ENCODE measurements around the gene ZNF330.
"Not testable (repeated sequence)": the region's sequence is repeated elsewhere in the genome, so short reads cannot be mapped to it uniquely, and the experiment has no call there.

Gene ZNF330

DNA sequence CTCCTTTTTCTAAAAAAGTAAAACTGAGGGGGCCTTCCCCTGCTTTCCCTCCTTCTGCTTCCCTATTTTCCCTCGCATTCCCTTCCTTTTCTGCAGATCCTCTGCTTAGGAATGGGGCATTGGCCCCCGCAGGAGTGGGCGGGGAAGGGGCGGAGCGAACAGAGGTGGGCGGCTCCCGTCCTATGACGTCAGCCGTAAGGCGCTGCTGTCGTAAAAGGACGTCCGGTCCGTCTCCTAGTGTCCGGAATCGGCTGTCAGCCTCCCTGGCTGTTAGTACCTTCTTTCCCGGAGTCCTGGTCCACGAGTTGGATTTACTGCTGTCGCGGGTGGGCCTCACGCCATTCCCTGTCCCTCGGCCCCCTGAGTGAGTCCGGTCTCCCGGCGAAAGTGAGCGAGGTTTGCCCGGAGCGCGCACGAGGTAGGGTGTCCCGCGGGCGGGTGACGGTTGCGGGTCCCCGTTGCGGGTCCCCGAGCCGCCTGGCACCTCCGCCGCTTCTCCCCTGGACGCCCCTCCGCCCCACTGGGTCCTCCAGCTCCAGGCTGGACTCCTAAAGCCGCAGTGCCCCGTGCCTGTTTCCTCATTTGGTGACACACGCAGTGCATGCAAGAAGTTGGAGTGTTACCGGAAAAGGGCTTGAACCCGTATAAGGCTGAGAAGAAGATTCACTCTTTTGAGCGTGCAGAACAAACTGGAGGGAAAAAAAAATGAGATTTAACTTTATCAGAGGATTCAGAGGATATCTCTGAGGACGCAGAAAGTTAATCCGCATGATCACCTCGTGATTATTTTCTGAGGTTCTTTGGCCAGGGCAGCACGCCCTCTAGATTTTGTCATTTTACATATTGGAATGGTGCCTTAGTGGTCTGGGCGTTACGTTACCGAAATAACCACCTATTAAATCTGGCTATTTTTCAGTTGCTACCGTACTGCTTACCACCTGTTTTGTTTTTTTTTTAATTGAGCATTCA, at the start of gene ZNF330:
Gene ZNF330 (plus strand): TSS at position 205 of the 969 bp plus-strand sequence. CDS start 1,477 bp downstream, outside the sequence.
- H3K4me1 Mint-ChIP-seq (ENCODE audit: low read depth), result peaks cover 48% of the 10 kb centered on the region

DNA sequence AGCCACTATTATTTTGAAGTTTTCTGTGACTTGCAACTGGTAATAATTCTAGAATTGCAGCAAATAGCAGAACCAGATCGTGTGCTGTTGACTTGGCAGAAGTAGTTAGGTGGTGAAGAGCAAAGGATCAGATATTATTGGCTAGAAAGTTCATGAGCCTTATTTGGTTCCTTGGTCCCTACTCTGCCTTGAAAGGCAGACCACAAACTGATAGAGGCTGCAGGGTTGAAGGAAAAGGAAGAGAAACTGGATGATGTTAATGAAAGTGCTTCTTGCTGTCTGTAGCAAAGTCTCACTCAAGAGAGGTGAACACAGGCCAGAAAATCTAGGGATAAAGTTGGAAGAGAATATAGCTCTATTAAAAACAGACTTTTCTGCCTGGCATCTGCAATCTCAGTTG, 46.2 kb upstream of the ZNF330 start:
- Mint-ChIP-seq H3K4me1 (ENCODE audit: low read depth) (no peaks in the 10 kb centered on the region), H3K27me3 (peaks cover 11% of the 10 kb centered on the region), H3K27ac (no peak overlapping the region), H3K9me3 (no peaks in the 10 kb centered on the region), H3K4me3 (no peak overlapping the region), H3K36me3 (ENCODE audit: low read depth) (no peaks in the 10 kb centered on the region)
- DNase-seq, result no peak

More for the DNA sequence above, at the start of gene ZNF330:
- no peaks in the 10 kb centered on the region for H3K9me3 Mint-ChIP-seq
- peak; percentile 98 for DNase-seq
- H3K36me3 Mint-ChIP-seq (ENCODE audit: low read depth), result peaks cover 49% of the 10 kb centered on the region
- peaks cover 7% of the 10 kb centered on the region for H3K27me3 Mint-ChIP-seq
- peak within 1 kb of the TSS; percentile 90 for H3K4me3 Mint-ChIP-seq
- peak within 1 kb of the TSS; percentile 96 for H3K27ac Mint-ChIP-seq

DNA sequence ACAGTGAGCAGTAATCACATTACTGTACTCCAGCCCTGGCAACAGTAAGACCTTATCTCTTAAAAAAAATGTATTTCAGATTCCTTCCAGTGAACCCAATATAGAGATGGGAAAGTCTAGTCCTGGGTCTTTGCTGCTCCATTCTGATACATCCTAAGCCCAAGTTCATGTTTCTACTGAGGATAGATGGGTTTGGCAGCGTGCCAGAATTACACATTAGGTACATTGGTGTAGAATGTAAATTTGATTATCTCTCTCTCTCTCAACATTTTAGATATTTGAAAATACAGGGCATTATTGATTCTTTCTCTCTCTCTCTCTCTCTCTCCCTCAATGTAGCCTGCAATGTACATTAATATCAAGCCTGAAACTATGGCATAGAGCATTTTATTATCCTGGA, 43.5 kb upstream of the ZNF330 start:
- no peak for DNase-seq
- Mint-ChIP-seq H3K4me3 (no peak overlapping the region), H3K36me3 (ENCODE audit: low read depth) (no peaks in the 10 kb centered on the region), H3K27ac (no peak overlapping the region), H3K4me1 (ENCODE audit: low read depth) (no peaks in the 10 kb centered on the region), H3K9me3 (no peaks in the 10 kb centered on the region), H3K27me3 (peaks cover 22% of the 10 kb centered on the region)

DNA sequence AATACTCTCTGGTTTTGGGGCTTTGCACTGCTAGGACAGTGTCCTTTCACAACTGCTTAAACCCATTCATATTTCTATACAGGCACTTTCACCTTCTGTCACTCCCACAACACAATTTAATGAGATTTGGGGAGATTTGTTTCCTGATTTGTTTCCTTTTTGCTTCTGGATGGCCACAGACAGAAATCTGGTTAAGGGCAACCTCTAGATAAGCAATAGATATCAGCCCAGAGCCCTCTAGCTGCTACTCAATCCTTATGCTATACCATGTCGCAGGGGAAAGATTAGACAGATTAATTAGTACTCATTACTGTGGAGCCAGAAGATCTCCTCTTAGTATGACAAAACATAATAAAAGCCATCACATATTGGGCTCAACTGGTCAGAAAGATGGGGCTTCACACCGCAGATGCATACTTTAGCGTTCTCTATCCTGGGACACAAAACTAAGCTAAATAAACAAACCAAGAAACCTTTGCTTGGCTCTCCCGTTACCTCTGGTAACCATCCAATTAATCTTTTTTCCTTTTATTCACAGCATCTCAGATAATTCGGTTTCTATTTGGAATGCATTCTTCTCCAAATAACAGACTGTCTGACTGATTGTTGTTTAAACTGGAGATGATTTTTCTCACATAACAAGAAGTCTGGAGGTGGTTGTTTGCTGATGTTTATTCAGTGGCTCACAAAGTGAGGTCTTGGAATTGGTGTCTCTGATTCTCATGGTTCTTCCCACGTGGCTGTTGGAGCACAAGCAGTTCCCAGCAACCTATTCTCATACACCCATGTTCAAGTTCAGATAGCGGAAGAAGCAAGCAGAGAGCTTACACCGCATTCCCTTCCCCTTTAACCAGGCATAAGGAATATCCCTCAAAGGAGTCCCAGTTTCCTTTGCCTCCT, 41.0 kb upstream of the ZNF330 start:
- H3K4me3 Mint-ChIP-seq, result no peak overlapping the region
- H3K9me3 Mint-ChIP-seq, result no peaks in the 10 kb centered on the region
- no peaks in the 10 kb centered on the region for H3K36me3 Mint-ChIP-seq (ENCODE audit: low read depth)
- peaks cover 20% of the 10 kb centered on the region for H3K27me3 Mint-ChIP-seq
- no peak for DNase-seq
- H3K27ac Mint-ChIP-seq, result no peak overlapping the region
- no peaks in the 10 kb centered on the region for H3K4me1 Mint-ChIP-seq (ENCODE audit: low read depth)

DNA sequence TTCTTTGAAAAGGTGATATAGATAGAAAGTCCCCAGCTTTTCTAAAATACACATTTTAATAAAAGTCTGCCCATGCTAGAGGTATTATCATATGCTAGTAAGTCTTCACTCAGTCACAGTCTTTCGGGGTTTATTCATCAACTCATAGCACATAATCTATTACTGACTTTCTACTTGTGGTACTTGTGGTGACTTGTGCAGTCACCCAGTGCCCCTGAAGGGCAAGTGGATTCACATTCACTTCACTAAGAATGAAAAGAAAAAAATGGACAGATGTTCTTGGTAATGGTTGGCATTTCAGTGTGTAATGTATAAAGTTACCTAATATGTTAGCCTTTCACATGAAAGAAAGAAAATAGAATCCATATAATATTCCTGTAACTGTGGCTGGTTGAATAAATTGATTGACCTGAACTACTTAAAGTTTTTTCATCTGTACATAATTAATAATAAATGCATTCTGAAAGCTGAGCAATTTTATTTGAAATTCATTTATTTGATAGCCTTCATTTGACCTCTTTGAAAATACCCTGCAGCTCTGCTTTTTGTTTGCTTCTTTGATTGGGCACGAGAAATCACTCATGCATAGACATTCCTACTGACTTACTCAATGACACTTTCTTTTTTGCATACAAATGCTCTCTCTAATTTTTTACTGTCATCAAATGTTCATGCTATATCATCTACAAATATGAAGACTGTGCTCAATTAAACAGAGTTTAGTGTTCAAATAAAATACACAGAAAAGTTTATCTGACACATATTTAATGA, 39.5 kb upstream of the ZNF330 start:
- H3K36me3 Mint-ChIP-seq (ENCODE audit: low read depth), result no peaks in the 10 kb centered on the region
- DNase-seq, result no peak
- H3K27me3 Mint-ChIP-seq, result peaks cover 28% of the 10 kb centered on the region
- H3K4me3 Mint-ChIP-seq, result no peak overlapping the region
- no peaks in the 10 kb centered on the region for H3K9me3 Mint-ChIP-seq
- H3K4me1 Mint-ChIP-seq (ENCODE audit: low read depth), result no peaks in the 10 kb centered on the region
- H3K27ac Mint-ChIP-seq, result no peak overlapping the region

DNA sequence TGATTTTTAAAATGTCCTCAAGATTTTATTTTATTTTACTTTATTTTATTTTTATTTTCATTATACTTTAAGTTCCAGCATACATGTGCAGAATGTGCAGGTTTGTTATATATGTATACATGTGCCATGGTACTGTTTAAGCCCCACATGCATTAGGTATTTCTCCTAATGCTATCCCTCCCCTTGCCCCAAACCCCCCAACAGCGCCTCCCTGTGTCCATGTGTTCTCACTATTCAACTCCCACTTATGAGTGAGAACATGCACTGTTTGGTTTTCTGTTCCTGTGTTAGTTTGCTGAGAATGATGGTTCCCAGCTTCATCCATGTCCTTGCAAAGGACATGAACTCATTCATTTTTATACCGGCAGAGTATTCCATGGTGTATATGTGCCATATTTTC, 37.2 kb upstream of the ZNF330 start:
- not testable (repeated sequence) for H3K4me3 Mint-ChIP-seq; H3K9me3 Mint-ChIP-seq; H3K36me3 Mint-ChIP-seq (ENCODE audit: low read depth); H3K27ac Mint-ChIP-seq; H3K4me1 Mint-ChIP-seq (ENCODE audit: low read depth); DNase-seq
- peaks cover 36% of the 10 kb centered on the region for H3K27me3 Mint-ChIP-seq

DNA sequence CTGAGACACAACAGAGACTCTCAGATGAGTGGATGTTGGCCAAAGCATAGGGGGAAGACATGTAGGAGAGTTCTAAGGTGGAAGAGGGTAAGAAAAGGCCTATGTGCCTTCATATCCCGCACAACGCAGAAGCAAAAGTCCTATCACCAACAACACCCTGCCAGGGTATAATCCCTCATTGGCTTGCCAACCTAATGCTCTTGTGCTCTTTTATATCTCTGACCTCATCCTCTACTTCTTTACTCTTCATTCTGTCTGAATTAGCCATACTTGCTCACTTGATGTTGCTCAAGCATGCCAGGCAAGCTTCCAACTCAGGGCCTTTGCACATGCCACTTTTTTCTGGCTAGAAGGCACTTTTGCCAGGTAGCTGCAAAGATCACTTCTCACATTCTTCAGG, 28.1 kb upstream of the ZNF330 start:
- Mint-ChIP-seq H3K4me3 (no peak overlapping the region), H3K27me3 (peaks cover 46% of the 10 kb centered on the region), H3K27ac (no peak overlapping the region), H3K36me3 (ENCODE audit: low read depth) (no peaks in the 10 kb centered on the region), H3K4me1 (ENCODE audit: low read depth) (no peaks in the 10 kb centered on the region), H3K9me3 (no peaks in the 10 kb centered on the region)
- DNase-seq, result no peak

DNA sequence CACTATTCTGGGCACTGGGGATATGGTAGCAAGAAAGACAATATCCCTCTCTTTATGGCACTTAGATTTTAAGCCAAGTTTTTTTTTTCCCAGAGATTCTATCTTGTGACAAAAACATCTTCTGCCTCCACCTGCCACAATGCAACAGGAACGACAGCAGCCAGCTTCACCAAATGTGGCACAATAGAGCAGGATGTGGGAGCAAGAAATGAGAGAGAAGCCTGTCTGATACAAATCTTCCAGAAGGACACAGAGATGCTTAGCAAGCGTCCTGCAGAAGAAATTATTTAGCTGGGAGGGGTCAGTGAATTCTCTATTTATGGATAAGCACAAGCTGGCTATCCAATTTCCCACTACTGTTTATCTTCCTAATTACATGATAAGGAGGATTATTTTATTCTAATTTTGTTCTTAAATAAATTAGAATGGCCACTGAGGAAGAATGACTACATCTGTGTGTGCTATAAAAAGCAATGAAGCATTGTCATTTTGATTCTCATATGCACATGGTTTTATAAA, 27.1 kb upstream of the ZNF330 start:
- Mint-ChIP-seq H3K27me3 (peaks cover 46% of the 10 kb centered on the region), H3K4me1 (ENCODE audit: low read depth) (no peaks in the 10 kb centered on the region), H3K9me3 (no peaks in the 10 kb centered on the region), H3K27ac (no peak overlapping the region), H3K36me3 (ENCODE audit: low read depth) (no peaks in the 10 kb centered on the region), H3K4me3 (no peak overlapping the region)
- DNase-seq, result no peak

DNA sequence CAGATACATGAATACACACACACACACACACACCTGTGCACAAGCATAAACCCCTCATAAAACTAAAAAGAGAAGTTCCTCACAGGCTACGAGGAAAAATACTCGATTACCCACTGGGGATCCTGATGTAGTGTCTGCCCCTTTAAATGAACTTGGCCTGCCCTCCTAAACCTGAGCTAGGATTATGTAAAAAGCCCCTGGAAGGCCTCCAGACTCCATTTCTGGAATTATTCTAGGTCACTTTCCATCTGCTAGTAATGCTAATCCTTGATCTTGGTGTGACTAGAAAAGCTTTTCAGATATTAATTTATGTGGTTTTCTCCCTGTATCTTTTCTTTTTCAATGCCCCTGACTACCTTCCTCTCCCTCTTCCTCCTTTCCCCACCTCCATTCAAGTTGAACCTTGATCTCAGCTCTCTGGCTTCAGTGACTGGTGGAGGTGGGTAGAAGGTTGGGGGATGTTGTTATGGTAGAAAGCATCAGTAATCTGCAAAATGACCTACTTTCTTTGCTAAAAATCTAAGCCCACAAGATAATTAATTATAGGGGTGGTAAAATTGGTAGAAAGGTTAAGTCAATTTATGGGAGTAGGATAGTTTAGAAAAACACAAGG, 25.5 kb upstream of the ZNF330 start:
- Mint-ChIP-seq H3K4me3 (no peak overlapping the region), H3K27ac (no peak overlapping the region), H3K9me3 (no peaks in the 10 kb centered on the region), H3K4me1 (ENCODE audit: low read depth) (no peaks in the 10 kb centered on the region), H3K27me3 (peaks cover 44% of the 10 kb centered on the region), H3K36me3 (ENCODE audit: low read depth) (no peaks in the 10 kb centered on the region)
- no peak for DNase-seq

DNA sequence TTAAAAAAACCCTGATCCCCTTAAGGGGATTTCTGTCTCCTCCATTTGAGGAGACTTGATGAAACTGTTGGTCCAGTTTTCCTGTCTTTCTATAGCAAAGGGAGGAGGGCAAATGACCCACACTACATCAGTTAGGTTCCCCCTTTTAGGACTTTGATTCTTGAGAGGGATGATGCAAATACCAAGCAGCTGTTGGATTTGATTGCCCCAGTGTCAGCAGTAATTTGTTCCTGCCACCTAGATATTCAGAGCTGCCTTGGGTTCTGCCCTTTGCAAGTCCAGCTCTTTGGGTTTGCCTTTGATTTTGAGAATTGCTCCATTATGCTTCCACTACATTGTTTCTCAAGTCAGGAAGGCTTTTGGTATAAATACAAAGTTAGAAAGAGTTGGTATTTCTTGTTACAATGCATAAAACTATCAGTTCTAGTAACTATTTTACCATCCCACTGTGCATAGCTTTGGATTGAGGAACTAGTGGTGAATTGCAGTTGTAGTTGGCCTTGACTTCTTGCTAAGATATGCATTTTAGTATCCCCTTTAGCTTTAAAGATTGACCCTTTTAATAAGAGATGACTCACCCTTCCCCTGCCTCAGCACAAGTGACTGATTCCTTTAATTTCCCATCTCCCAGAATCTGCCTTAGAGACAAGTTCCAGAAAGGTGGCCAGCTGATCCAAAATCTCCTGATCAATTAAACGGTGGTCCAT, 24.3 kb upstream of the ZNF330 start:
- H3K36me3 Mint-ChIP-seq (ENCODE audit: low read depth), result no peaks in the 10 kb centered on the region
- H3K27ac Mint-ChIP-seq, result no peak overlapping the region
- no peaks in the 10 kb centered on the region for H3K4me1 Mint-ChIP-seq (ENCODE audit: low read depth)
- H3K4me3 Mint-ChIP-seq, result no peak overlapping the region
- no peaks in the 10 kb centered on the region for H3K9me3 Mint-ChIP-seq
- no peak for DNase-seq
- H3K27me3 Mint-ChIP-seq, result peaks cover 47% of the 10 kb centered on the region

DNA sequence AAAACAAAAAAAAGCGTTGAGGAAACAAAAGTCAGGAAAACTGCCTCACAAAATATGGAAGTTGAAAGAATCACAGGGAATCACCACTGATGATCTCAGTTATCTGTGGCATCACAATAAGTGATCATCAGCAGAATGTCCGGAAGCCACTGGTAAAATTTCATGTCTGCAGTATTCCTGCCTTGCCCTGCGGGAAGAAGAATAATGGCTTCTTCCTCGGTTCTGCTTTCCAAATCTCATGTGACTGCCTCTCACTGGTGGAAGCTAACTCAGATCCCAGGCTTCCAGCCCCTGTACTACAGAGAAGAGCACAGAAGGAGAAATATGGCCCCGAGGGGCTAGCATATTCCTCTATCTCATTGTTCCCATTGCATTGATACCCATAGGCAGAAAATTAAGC, 12.7 kb upstream of the ZNF330 start:
- no peaks in the 10 kb centered on the region for H3K36me3 Mint-ChIP-seq (ENCODE audit: low read depth)
- no peak overlapping the region for H3K27ac Mint-ChIP-seq
- no peaks in the 10 kb centered on the region for H3K4me1 Mint-ChIP-seq (ENCODE audit: low read depth)
- peaks cover 30% of the 10 kb centered on the region for H3K27me3 Mint-ChIP-seq
- no peak for DNase-seq
- H3K9me3 Mint-ChIP-seq, result no peaks in the 10 kb centered on the region
- no peak overlapping the region for H3K4me3 Mint-ChIP-seq

DNA sequence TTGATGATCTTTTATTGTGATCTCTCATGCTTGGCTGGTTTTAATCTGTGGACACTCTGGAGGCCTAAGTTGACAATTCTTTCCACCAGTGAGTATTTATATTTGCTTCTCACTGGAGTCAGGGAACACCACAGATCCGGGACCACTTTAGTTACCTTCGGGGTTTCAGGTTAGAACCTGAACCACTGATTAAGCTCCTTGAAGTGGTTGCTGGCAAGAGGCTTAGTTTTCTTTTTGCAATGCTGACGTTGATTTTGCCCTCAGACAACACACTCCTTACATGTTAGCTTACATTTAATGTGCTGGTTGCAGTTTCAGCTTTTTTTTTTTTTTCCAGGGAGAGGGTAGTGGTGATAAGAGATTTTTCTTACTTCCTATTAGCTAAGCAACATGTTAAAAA, 10.5 kb upstream of the ZNF330 start:
- no peaks in the 10 kb centered on the region for H3K36me3 Mint-ChIP-seq (ENCODE audit: low read depth)
- peaks cover 33% of the 10 kb centered on the region for H3K27me3 Mint-ChIP-seq
- H3K4me3 Mint-ChIP-seq, result no peak overlapping the region
- H3K9me3 Mint-ChIP-seq, result no peaks in the 10 kb centered on the region
- no peaks in the 10 kb centered on the region for H3K4me1 Mint-ChIP-seq (ENCODE audit: low read depth)
- DNase-seq, result no peak
- H3K27ac Mint-ChIP-seq, result no peak overlapping the region

DNA sequence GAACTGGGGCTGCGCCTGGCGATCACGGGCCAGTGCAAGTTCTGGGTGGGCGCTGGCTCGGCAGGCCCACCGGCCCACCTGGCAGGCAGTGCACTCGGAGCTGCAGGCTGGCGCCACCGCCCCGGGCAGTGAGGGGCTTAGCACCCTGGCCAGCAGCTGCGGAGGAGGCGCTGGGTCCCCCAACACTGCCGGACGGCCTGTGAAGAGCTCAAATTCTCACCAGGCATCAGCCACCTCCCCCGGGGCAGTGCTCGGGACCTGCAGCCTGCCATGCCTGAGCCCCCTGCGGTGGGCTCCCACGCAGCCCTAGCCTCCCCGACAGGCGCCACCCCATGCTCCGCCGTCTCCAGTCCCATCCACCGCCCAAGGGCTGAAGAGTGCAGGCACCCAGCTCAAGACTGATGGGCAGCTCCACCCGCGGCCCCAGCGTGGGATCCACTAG, 7.1 kb upstream of the ZNF330 start:
- Mint-ChIP-seq H3K4me1 (ENCODE audit: low read depth) (no peaks in the 10 kb centered on the region), H3K4me3 (no peak overlapping the region), H3K36me3 (ENCODE audit: low read depth) (no peaks in the 10 kb centered on the region), H3K27ac (no peak overlapping the region), H3K27me3 (peaks cover 14% of the 10 kb centered on the region), H3K9me3 (no peaks in the 10 kb centered on the region)
- DNase-seq, result no peak
